B cell (primary cell): Measurements from ENCODE around the gene CAMK2G. TPM values are rescaled to one million over a fixed set of nuclear protein-coding genes. Genes with fewer than 3 reads are reported as not detected.

Experiments
- ATAC-seq: fragments of 200-7000 bp; cut with Tn5 transposase; one replicate; pipeline ENCODE4 v1.10.0; 2021; ENCODE audit warnings: low read depth, mild to moderate bottlenecking, moderate number of reproducible peaks, moderate library complexity
- CTCF ChIA-PET: fragments of 350-600 bp; sonication (Branson Sonifier 250); formaldehyde crosslinking; loops from one replicate; lab custom pipeline; 2021; ENCODE audit warnings: antibody characterized with exemption, inconsistent platforms; lab: Charles Lee
- POLR2A ChIA-PET: fragments of 350-600 bp; sonication (Branson Sonifier 250); formaldehyde crosslinking; loops from one replicate; lab custom pipeline; 2021; ENCODE audit warnings: antibody characterized with exemption; lab: Charles Lee
- DNase-seq: peaks from one replicate; pipeline ENCODE4 v3.0.0; 2013
- H2AFZ ChIP-seq: 2 replicates; pipeline ENCODE4 v1.6.1; 2012; ENCODE audit warnings: mild to moderate bottlenecking, low read depth, low read length; ENCODE audit not compliant: insufficient read depth, poor library complexity, severe bottlenecking
- H3K27ac ChIP-seq, 2 donors: 1 replicate in 1 of 2; 2 replicates in 1 of 2; pipeline ENCODE4 v1.5.1; 2012 to 2013; ENCODE audit warnings: low read length in 2 of 2, mild to moderate bottlenecking in 2 of 2, moderate library complexity in 1 of 2
- H3K27me3 ChIP-seq, 4 experiments: fragments of 200-600 bp in 1 of 4; sonication (generic) in 1 of 4; replicated peaks in 1 of 4; 1 replicate in 2 of 4; 2 replicates in 2 of 4; pipeline versions ENCODE4 v1.6.1 to v1.7.0; 2013 to 2016; ENCODE audit warnings: low read length in 3 of 4, mild to moderate bottlenecking in 2 of 4, mixed read lengths in 1 of 4, moderate library complexity in 1 of 4; ENCODE audit not compliant: insufficient read depth in 4 of 4, control insufficient read depth in 3 of 4; ENCODE audit errors: control extremely low read depth in 1 of 4
- H3K36me3 ChIP-seq, 2 experiments: replicated peaks in 1 of 2; 1 replicate in 1 of 2; 2 replicates in 1 of 2; pipeline versions ENCODE4 v1.6.1 to v1.7.1; 2013; ENCODE audit warnings: low read length in 1 of 2; ENCODE audit not compliant: insufficient read depth in 2 of 2, control insufficient read depth in 1 of 2; ENCODE audit errors: control extremely low read depth in 1 of 2, extremely low read depth in 1 of 2
- H3K4me1 ChIP-seq, 2 donors: fragments of 200-600 bp in 1 of 2; sonication (generic) in 1 of 2; 1 replicate in 1 of 2; 2 replicates in 1 of 2; pipeline versions ENCODE4 v1.5.1 to v1.6.1; 2013 to 2017; ENCODE audit warnings: low read length in 2 of 2; ENCODE audit not compliant: control insufficient read depth in 2 of 2, insufficient read depth in 2 of 2
- H3K4me2 ChIP-seq: replicated peaks from 2 replicates; pipeline ENCODE3; 2012; ENCODE audit warnings: mild to moderate bottlenecking, low read depth, low read length; ENCODE audit not compliant: poor library complexity, severe bottlenecking
- H3K4me3 ChIP-seq, 5 experiments: fragments of 200-600 bp in 1 of 5; sonication (generic) in 1 of 5; 1 replicate in 3 of 5; 2 replicates in 2 of 5; pipeline versions ENCODE4 v1.5.1 to v1.7.0; 2011 to 2016; ENCODE audit warnings: low read length in 4 of 5, mild to moderate bottlenecking in 4 of 5, low read depth in 2 of 5, control low read depth in 1 of 5, moderate library complexity in 1 of 5; ENCODE audit not compliant: insufficient read depth in 1 of 5; ENCODE audit errors: control extremely low read depth in 1 of 5, extremely low read depth in 1 of 5
- H3K79me2 ChIP-seq: fragments of 200-600 bp; sonication (generic); one replicate; pipeline ENCODE4 v1.6.0; 2016; ENCODE audit warnings: low read length; ENCODE audit not compliant: control insufficient read depth, insufficient read depth
- H3K9ac ChIP-seq: fragments of 200-600 bp; sonication (generic); 2 replicates; pipeline ENCODE4 v1.6.1; 2017; ENCODE audit warnings: mild to moderate bottlenecking, low read length, moderate library complexity
- H3K9me3 ChIP-seq, 3 donors: one replicate each; pipeline versions ENCODE4 v1.6.1 to v1.7.1; 2013; ENCODE audit warnings: low read length in 2 of 3; ENCODE audit not compliant: control insufficient read depth in 2 of 3, insufficient read depth in 1 of 3; ENCODE audit errors: control extremely low read depth in 1 of 3
- H4K20me1 ChIP-seq: 2 replicates; pipeline ENCODE4 v1.6.0; 2012; ENCODE audit warnings: mild to moderate bottlenecking, low read length; ENCODE audit not compliant: insufficient read depth, control insufficient read depth, poor library complexity, severe bottlenecking
- H3K27ac Mint-ChIP-seq: one replicate; pipeline ENCODE4 v1.8.0; 2021; ENCODE audit warnings: mixed read lengths
- H3K27me3 Mint-ChIP-seq: one replicate; pipeline ENCODE4 v1.8.0; 2021; ENCODE audit warnings: mixed read lengths
- H3K4me1 Mint-ChIP-seq: one replicate; pipeline ENCODE4 v1.8.0; 2021; ENCODE audit warnings: mixed read lengths
- H3K4me3 Mint-ChIP-seq: one replicate; pipeline ENCODE4 v1.8.0; 2021; ENCODE audit warnings: mixed read lengths
- H3K9me3 Mint-ChIP-seq: one replicate; pipeline ENCODE4 v1.8.0; 2022; ENCODE audit warnings: mixed read lengths; ENCODE audit not compliant: insufficient read depth
- EZH2 ChIP-seq: IDR thresholded peaks from 2 replicates; pipeline ENCODE4 v1.6.1; 2012; ENCODE audit warnings: borderline replicate concordance, low read depth, mild to moderate bottlenecking, moderate library complexity, low read length; ENCODE audit not compliant: insufficient read depth, poor library complexity, severe bottlenecking
- WGBS: methylation state at CpG from one replicate; pipeline ENCODE4 v1.1.5; 2013; ENCODE audit warnings: missing lambda C conversion rate; ENCODE audit not compliant: insufficient coverage; 5-methylcytosine and 5-hydroxymethylcytosine counted together
- intact Hi-C: fragments of 100-400 bp; cut with micrococcal nuclease; formaldehyde crosslinking; loops from one replicate; pipeline ENCODE4 v1.10.0; 2022
- polyA plus RNA-seq: library from polyadenylated mRNA; depleted of rRNA; stranded (reverse); fragments of >200 nt; gene quantifications from 2 replicates; pipeline ENCODE4 v1.2.3, GENCODE V29; 2012
- total RNA-seq, 2 donors: library from RNA; stranded (reverse); fragments of 120-200 nt in 1 of 2; gene quantifications; 1 replicate in 1 of 2; 2 replicates in 1 of 2; pipeline versions ENCODE4 v1.2.3 to v1.2.4, GENCODE V29; 2013 to 2022
- TF ChIP-seq, protein P1 (sequence below): fragments of 200-600 bp; IDR thresholded peaks from one replicate; pipeline ENCODE4 v1.8.0; 2022; ENCODE audit warnings: antibody characterized with exemption, mild to moderate bottlenecking

CAMK2G gene
- total and polyA plus RNA-seq, 2 donors (not counting 1 experiment from before 2014, with no cell fraction given) = 42.7 to 48.7 TPM

DNA sequence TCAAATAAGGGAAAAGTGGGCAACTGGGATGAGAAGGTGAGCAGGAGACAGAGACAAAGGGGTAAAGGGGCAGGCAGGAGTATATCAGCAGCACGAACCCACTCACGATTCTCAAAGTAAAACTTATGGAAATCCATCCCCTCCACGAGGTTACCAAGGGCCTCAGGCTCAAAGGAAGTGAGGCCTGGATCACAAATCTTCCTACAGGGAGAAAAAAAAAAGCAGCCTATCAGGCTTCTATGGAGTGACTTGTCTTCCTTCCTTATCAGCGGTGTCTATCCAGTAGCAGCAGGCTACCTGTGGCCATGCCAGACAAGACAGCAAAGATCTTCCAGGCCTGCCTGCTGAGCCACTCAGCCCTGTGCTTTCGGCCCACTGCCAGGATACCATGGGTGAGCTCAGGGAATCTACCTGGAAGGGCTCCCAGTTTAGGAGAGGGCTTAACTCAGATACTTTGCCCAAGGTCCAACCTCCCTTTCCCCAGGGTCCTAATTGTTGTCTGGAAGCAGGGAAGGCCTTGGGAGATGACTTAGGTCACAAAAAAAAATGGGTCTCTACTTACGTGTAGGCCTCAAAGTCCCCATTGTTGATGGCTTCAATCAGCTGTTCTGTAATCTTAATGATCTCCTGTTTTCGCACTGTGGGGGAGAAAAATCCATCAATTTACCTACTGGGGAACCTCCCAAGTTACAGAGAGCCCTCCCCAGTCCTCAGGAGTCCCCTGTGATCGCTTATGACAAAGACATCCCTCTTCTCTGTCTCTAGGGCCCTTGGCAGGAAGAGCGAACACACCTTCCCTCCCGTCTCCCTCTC is 57.2 kb downstream of the CAMK2G start:
- Mint-ChIP-seq H3K9me3 (no peaks in the 10 kb centered on the region), H3K4me3 (no peak overlapping the region), H3K27me3 (no peaks in the 10 kb centered on the region), H3K4me1 (peaks cover 2% of the 10 kb centered on the region), H3K27ac (no peak overlapping the region)
- H3K9me3 ChIP-seq = no peaks in the 10 kb centered on the region
- H3K79me2 ChIP-seq = no peaks in the 10 kb centered on the region
- H3K4me3 ChIP-seq = no peak overlapping the region
- WGBS = 95% methylated on average over 9 of the region's 10 CpGs
- ChIA-PET POLR2A (no interaction called here), CTCF (interaction anchor here (2.5 kb wide), 1 partner anchor 63 kb away, joined by 6 read pairs; no protein-coding TSS in a partner anchor)
- no peak for DNase-seq
- intact Hi-C loops = no loop called here
- H3K36me3 ChIP-seq = peaks cover 0 to 29% of the 10 kb centered on the region in 2 experiments
- H3K4me2 ChIP-seq = no peak overlapping the region
- no peaks in the 10 kb centered on the region for H4K20me1 ChIP-seq
- TF ChIP-seq, protein P1, sequence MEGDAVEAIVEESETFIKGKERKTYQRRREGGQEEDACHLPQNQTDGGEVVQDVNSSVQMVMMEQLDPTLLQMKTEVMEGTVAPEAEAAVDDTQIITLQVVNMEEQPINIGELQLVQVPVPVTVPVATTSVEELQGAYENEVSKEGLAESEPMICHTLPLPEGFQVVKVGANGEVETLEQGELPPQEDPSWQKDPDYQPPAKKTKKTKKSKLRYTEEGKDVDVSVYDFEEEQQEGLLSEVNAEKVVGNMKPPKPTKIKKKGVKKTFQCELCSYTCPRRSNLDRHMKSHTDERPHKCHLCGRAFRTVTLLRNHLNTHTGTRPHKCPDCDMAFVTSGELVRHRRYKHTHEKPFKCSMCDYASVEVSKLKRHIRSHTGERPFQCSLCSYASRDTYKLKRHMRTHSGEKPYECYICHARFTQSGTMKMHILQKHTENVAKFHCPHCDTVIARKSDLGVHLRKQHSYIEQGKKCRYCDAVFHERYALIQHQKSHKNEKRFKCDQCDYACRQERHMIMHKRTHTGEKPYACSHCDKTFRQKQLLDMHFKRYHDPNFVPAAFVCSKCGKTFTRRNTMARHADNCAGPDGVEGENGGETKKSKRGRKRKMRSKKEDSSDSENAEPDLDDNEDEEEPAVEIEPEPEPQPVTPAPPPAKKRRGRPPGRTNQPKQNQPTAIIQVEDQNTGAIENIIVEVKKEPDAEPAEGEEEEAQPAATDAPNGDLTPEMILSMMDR = no peak
- no peak for TF ChIP-seq EZH2
- peaks cover 0 to 3% of the 10 kb centered on the region in 2 donors for H3K4me1 ChIP-seq
- no peaks in the 10 kb centered on the region for H3K27me3 ChIP-seq
- H3K9ac ChIP-seq = no peak overlapping the region
- H2AFZ ChIP-seq = no peak overlapping the region
- no peak overlapping the region for H3K27ac ChIP-seq
- no peak for ATAC-seq

DNA sequence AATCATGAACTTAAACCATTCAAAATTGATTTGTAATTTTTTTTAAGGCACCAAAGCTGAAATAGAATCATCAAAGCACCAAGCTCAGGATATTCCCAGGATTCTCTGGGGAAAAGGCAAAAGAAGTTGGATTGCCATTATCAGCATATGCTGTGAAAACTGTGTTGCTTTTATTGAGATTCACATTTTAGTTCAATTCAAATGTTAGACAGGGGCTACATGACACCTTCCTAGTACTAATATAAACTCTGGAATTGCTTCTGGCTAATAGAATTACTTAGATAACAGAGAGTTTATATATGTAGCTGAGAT is 58.7 kb downstream of the CAMK2G start:
- H4K20me1 ChIP-seq = no peaks in the 10 kb centered on the region
- no peak overlapping the region for H3K4me3 ChIP-seq
- Mint-ChIP-seq H3K27ac (no peak overlapping the region), H3K4me3 (no peak overlapping the region), H3K4me1 (peaks cover 2% of the 10 kb centered on the region), H3K27me3 (no peaks in the 10 kb centered on the region), H3K9me3 (no peaks in the 10 kb centered on the region)
- DNase-seq (no peak), ATAC-seq (no peak)
- H3K9ac ChIP-seq = no peak overlapping the region
- CTCF ChIA-PET = interaction anchor here (2.5 kb wide), 1 partner anchor 64 kb away, joined by 6 read pairs; no protein-coding TSS in a partner anchor
- peaks cover 7% of the 10 kb centered on the region for H3K79me2 ChIP-seq
- H3K27ac ChIP-seq = no peak overlapping the region
- TF ChIP-seq, protein P1 = no peak
- TF ChIP-seq EZH2 = no peak
- H3K36me3 ChIP-seq = peaks cover 0 to 27% of the 10 kb centered on the region in 2 experiments
- H3K9me3 ChIP-seq = no peaks in the 10 kb centered on the region
- POLR2A ChIA-PET = no interaction called here
- intact Hi-C loops = no loop called here
- no peaks in the 10 kb centered on the region for H3K27me3 ChIP-seq
- no peak overlapping the region for H2AFZ ChIP-seq
- no peak overlapping the region for H3K4me2 ChIP-seq
- H3K4me1 ChIP-seq = peaks cover under 1 to 5% of the 10 kb centered on the region in 2 donors
